B cell (primary cell): ENCODE measurements around the gene XXYLT1. TPM values are rescaled to one million over a fixed set of nuclear protein-coding genes. Genes with fewer than 3 reads are reported as not detected.

Experiments
- ATAC-seq: fragments of 200-7000 bp; cut with Tn5 transposase; one replicate; pipeline ENCODE4 v1.10.0; 2021; ENCODE audit warnings: low read depth, mild to moderate bottlenecking, moderate number of reproducible peaks, moderate library complexity
- CTCF ChIA-PET: fragments of 350-600 bp; sonication (Branson Sonifier 250); formaldehyde crosslinking; loops from one replicate; lab custom pipeline; 2021; ENCODE audit warnings: antibody characterized with exemption, inconsistent platforms; lab: Charles Lee
- POLR2A ChIA-PET: fragments of 350-600 bp; sonication (Branson Sonifier 250); formaldehyde crosslinking; loops from one replicate; lab custom pipeline; 2021; ENCODE audit warnings: antibody characterized with exemption; lab: Charles Lee
- DNase-seq: peaks from one replicate; pipeline ENCODE4 v3.0.0; 2013
- H2AFZ ChIP-seq: 2 replicates; pipeline ENCODE4 v1.6.1; 2012; ENCODE audit warnings: mild to moderate bottlenecking, low read depth, low read length; ENCODE audit not compliant: insufficient read depth, poor library complexity, severe bottlenecking
- H3K27ac ChIP-seq, 2 donors: 1 replicate in 1 of 2; 2 replicates in 1 of 2; pipeline ENCODE4 v1.5.1; 2012 to 2013; ENCODE audit warnings: low read length in 2 of 2, mild to moderate bottlenecking in 2 of 2, moderate library complexity in 1 of 2
- H3K27me3 ChIP-seq, 4 experiments: fragments of 200-600 bp in 1 of 4; sonication (generic) in 1 of 4; replicated peaks in 1 of 4; 1 replicate in 2 of 4; 2 replicates in 2 of 4; pipeline versions ENCODE4 v1.6.1 to v1.7.0; 2013 to 2016; ENCODE audit warnings: low read length in 3 of 4, mild to moderate bottlenecking in 2 of 4, mixed read lengths in 1 of 4, moderate library complexity in 1 of 4; ENCODE audit not compliant: insufficient read depth in 4 of 4, control insufficient read depth in 3 of 4; ENCODE audit errors: control extremely low read depth in 1 of 4
- H3K36me3 ChIP-seq, 2 experiments: replicated peaks in 1 of 2; 1 replicate in 1 of 2; 2 replicates in 1 of 2; pipeline versions ENCODE4 v1.6.1 to v1.7.1; 2013; ENCODE audit warnings: low read length in 1 of 2; ENCODE audit not compliant: insufficient read depth in 2 of 2, control insufficient read depth in 1 of 2; ENCODE audit errors: control extremely low read depth in 1 of 2, extremely low read depth in 1 of 2
- H3K4me1 ChIP-seq, 2 donors: fragments of 200-600 bp in 1 of 2; sonication (generic) in 1 of 2; 1 replicate in 1 of 2; 2 replicates in 1 of 2; pipeline versions ENCODE4 v1.5.1 to v1.6.1; 2013 to 2017; ENCODE audit warnings: low read length in 2 of 2; ENCODE audit not compliant: control insufficient read depth in 2 of 2, insufficient read depth in 2 of 2
- H3K4me2 ChIP-seq: replicated peaks from 2 replicates; pipeline ENCODE3; 2012; ENCODE audit warnings: mild to moderate bottlenecking, low read depth, low read length; ENCODE audit not compliant: poor library complexity, severe bottlenecking
- H3K4me3 ChIP-seq, 5 experiments: fragments of 200-600 bp in 1 of 5; sonication (generic) in 1 of 5; 1 replicate in 3 of 5; 2 replicates in 2 of 5; pipeline versions ENCODE4 v1.5.1 to v1.7.0; 2011 to 2016; ENCODE audit warnings: low read length in 4 of 5, mild to moderate bottlenecking in 4 of 5, low read depth in 2 of 5, control low read depth in 1 of 5, moderate library complexity in 1 of 5; ENCODE audit not compliant: insufficient read depth in 1 of 5; ENCODE audit errors: control extremely low read depth in 1 of 5, extremely low read depth in 1 of 5
- H3K79me2 ChIP-seq: fragments of 200-600 bp; sonication (generic); one replicate; pipeline ENCODE4 v1.6.0; 2016; ENCODE audit warnings: low read length; ENCODE audit not compliant: control insufficient read depth, insufficient read depth
- H3K9ac ChIP-seq: fragments of 200-600 bp; sonication (generic); 2 replicates; pipeline ENCODE4 v1.6.1; 2017; ENCODE audit warnings: mild to moderate bottlenecking, low read length, moderate library complexity
- H3K9me3 ChIP-seq, 3 donors: one replicate each; pipeline versions ENCODE4 v1.6.1 to v1.7.1; 2013; ENCODE audit warnings: low read length in 2 of 3; ENCODE audit not compliant: control insufficient read depth in 2 of 3, insufficient read depth in 1 of 3; ENCODE audit errors: control extremely low read depth in 1 of 3
- H4K20me1 ChIP-seq: 2 replicates; pipeline ENCODE4 v1.6.0; 2012; ENCODE audit warnings: mild to moderate bottlenecking, low read length; ENCODE audit not compliant: insufficient read depth, control insufficient read depth, poor library complexity, severe bottlenecking
- H3K27ac Mint-ChIP-seq: one replicate; pipeline ENCODE4 v1.8.0; 2021; ENCODE audit warnings: mixed read lengths
- H3K27me3 Mint-ChIP-seq: one replicate; pipeline ENCODE4 v1.8.0; 2021; ENCODE audit warnings: mixed read lengths
- H3K4me1 Mint-ChIP-seq: one replicate; pipeline ENCODE4 v1.8.0; 2021; ENCODE audit warnings: mixed read lengths
- H3K4me3 Mint-ChIP-seq: one replicate; pipeline ENCODE4 v1.8.0; 2021; ENCODE audit warnings: mixed read lengths
- H3K9me3 Mint-ChIP-seq: one replicate; pipeline ENCODE4 v1.8.0; 2022; ENCODE audit warnings: mixed read lengths; ENCODE audit not compliant: insufficient read depth
- CTCF ChIP-seq: fragments of 200-600 bp; IDR thresholded peaks from one replicate; pipeline ENCODE4 v1.8.0; 2022; ENCODE audit warnings: antibody characterized with exemption, mild to moderate bottlenecking
- EZH2 ChIP-seq: IDR thresholded peaks from 2 replicates; pipeline ENCODE4 v1.6.1; 2012; ENCODE audit warnings: borderline replicate concordance, low read depth, mild to moderate bottlenecking, moderate library complexity, low read length; ENCODE audit not compliant: insufficient read depth, poor library complexity, severe bottlenecking
- WGBS: methylation state at CpG from one replicate; pipeline ENCODE4 v1.1.5; 2013; ENCODE audit warnings: missing lambda C conversion rate; ENCODE audit not compliant: insufficient coverage; 5-methylcytosine and 5-hydroxymethylcytosine counted together
- intact Hi-C: fragments of 100-400 bp; cut with micrococcal nuclease; formaldehyde crosslinking; loops from one replicate; pipeline ENCODE4 v1.10.0; 2022
- polyA plus RNA-seq: library from polyadenylated mRNA; depleted of rRNA; stranded (reverse); fragments of >200 nt; gene quantifications from 2 replicates; pipeline ENCODE4 v1.2.3, GENCODE V29; 2012
- total RNA-seq, 2 donors: library from RNA; stranded (reverse); fragments of 120-200 nt in 1 of 2; gene quantifications; 1 replicate in 1 of 2; 2 replicates in 1 of 2; pipeline versions ENCODE4 v1.2.3 to v1.2.4, GENCODE V29; 2013 to 2022

The XXYLT1 gene
- total and polyA plus RNA-seq, 2 donors (not counting 1 experiment from before 2014, with no cell fraction given): 2.6 to 11.2 TPM

- H3K27ac Mint-ChIP-seq: peak overlapping the region; percentile 72
- 74% methylated on average over 8 of the region's 9 CpGs for WGBS
- no peak overlapping the region for H3K27ac ChIP-seq
- no peak overlapping the region for H3K4me2 ChIP-seq
- peak overlapping the region; percentile 71 for H3K4me3 Mint-ChIP-seq
- no peaks in the 10 kb centered on the region for H3K79me2 ChIP-seq
- peaks cover 1 to 6% (median 3%) of the 10 kb centered on the region in 3 donors for H3K9me3 ChIP-seq
- TF ChIP-seq EZH2 (no peak), CTCF (no peak)
- no peaks in the 10 kb centered on the region for H3K9me3 Mint-ChIP-seq
- H2AFZ ChIP-seq: no peak overlapping the region
- H3K4me1 ChIP-seq: peaks cover 6 to 18% of the 10 kb centered on the region in 2 donors
- intact Hi-C loops: loop anchor here (5.0 kb wide), 1 partner anchor 34 kb away; no protein-coding TSS in a partner anchor
- no peak overlapping the region for H3K9ac ChIP-seq
- H3K36me3 ChIP-seq: no peaks in the 10 kb centered on the region
- no peaks in the 10 kb centered on the region for H4K20me1 ChIP-seq
- CTCF ChIA-PET: interaction anchor here (0.6 kb wide), 1 partner anchor 498 kb away, joined by 5 read pairs; no protein-coding TSS in a partner anchor
- H3K4me1 Mint-ChIP-seq: peaks cover 23% of the 10 kb centered on the region
- no peaks in the 10 kb centered on the region for H3K27me3 ChIP-seq
- peak; percentile 51 for DNase-seq
- H3K4me3 ChIP-seq: no peak overlapping the region
- no peaks in the 10 kb centered on the region for H3K27me3 Mint-ChIP-seq
- POLR2A ChIA-PET: interaction anchor here (1.1 kb wide), 1 partner anchor 91 kb away, joined by 3 read pairs; no protein-coding TSS in a partner anchor
- ATAC-seq: peak; percentile 68
These were observed 84.8 kb downstream of the XXYLT1 start for GRCh38 chr3:195186041-195186709.

- H3K4me3 Mint-ChIP-seq: no peak overlapping the region
- no peaks in the 10 kb centered on the region for H3K36me3 ChIP-seq
- POLR2A ChIA-PET: interaction anchor here (1.1 kb wide), 1 partner anchor 90 kb away, joined by 3 read pairs; no protein-coding TSS in a partner anchor
- H2AFZ ChIP-seq: no peak overlapping the region
- H4K20me1 ChIP-seq: no peaks in the 10 kb centered on the region
- no peaks in the 10 kb centered on the region for H3K27me3 Mint-ChIP-seq
- H3K4me1 ChIP-seq: peaks cover 6 to 18% of the 10 kb centered on the region in 2 donors
- peak overlapping the region; percentile 72 for H3K27ac Mint-ChIP-seq
- no peak overlapping the region for H3K9ac ChIP-seq
- peak; percentile 49 for ATAC-seq
- TF ChIP-seq EZH2 (no peak), CTCF (no peak)
- H3K4me2 ChIP-seq: no peak overlapping the region
- no peak overlapping the region for H3K27ac ChIP-seq
- H3K27me3 ChIP-seq: no peaks in the 10 kb centered on the region
- H3K4me3 ChIP-seq: no peak overlapping the region
- no peaks in the 10 kb centered on the region for H3K9me3 Mint-ChIP-seq
- peaks cover 0 to 3% (median 2%) of the 10 kb centered on the region in 3 donors for H3K9me3 ChIP-seq
- H3K4me1 Mint-ChIP-seq: peaks cover 23% of the 10 kb centered on the region
- intact Hi-C loops: loop anchor here (5.0 kb wide), 1 partner anchor 33 kb away; no protein-coding TSS in a partner anchor
- CTCF ChIA-PET: no interaction called here
- H3K79me2 ChIP-seq: no peaks in the 10 kb centered on the region
- WGBS: 76% methylated on average over 4 of the region's 4 CpGs
- no peak for DNase-seq
These were observed 85.4 kb downstream of the XXYLT1 start for GRCh38 chr3:195185583-195185982.
